NCI-H345 (cell line): ENCODE data around the gene AOC3.
"Not testable (repeated sequence)": the region's sequence is repeated elsewhere in the genome, so short reads cannot be mapped to it uniquely, and the experiment has no call there.

Experiments used
- DNase-seq: peaks from one replicate; lab custom pipeline; 2025; lab: John Stamatoyannopoulos, UW

AOC3 gene

GRCh38 chr17:42844761-42845555 lies 6.0 kb upstream of the AOC3 start:
- DNase-seq = no peak

DNA sequence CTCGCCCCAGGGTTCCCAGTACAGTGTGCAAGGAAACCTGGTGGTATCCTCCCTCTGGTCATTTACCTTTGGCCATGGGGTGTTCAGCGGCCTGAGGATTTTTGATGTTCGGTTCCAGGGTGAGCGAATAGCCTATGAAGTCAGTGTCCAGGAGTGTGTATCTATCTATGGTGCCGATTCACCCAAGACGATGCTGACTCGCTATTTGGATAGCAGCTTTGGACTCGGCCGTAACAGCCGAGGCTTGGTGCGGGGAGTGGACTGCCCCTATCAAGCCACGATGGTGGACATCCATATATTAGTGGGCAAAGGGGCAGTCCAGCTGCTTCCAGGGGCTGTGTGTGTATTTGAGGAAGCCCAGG lies 5.5 kb upstream of the AOC3 start:
- no peak for DNase-seq

DNA sequence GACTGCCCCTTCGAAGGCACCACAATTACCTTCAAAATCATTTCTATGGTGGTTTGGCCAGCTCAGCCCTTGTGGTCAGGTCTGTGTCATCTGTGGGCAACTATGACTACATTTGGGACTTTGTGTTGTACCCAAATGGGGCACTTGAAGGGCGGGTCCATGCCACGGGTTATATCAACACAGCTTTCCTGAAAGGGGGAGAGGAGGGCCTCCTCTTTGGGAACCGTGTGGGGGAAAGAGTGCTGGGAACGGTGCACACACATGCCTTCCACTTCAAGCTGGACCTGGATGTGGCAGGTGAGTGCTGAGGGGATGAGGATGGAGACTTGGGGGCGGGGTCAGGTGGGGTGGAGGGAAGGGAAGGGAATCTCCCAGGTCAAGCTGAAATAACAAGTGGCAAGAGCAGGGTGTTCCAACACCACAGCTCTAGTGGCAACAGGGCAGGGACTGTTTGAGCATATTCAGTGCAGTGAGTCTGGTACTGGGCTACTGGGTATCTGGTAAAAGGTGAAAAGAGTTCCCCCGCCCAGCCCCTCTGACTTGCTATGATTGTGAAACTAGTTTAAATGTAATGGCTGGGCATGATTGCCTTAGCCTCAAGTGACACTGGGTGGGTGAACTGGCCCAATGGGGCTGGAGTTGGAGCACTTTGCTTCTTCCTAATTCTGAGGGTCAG lies 4.9 kb upstream of the AOC3 start:
- DNase-seq = no peak

DNA sequence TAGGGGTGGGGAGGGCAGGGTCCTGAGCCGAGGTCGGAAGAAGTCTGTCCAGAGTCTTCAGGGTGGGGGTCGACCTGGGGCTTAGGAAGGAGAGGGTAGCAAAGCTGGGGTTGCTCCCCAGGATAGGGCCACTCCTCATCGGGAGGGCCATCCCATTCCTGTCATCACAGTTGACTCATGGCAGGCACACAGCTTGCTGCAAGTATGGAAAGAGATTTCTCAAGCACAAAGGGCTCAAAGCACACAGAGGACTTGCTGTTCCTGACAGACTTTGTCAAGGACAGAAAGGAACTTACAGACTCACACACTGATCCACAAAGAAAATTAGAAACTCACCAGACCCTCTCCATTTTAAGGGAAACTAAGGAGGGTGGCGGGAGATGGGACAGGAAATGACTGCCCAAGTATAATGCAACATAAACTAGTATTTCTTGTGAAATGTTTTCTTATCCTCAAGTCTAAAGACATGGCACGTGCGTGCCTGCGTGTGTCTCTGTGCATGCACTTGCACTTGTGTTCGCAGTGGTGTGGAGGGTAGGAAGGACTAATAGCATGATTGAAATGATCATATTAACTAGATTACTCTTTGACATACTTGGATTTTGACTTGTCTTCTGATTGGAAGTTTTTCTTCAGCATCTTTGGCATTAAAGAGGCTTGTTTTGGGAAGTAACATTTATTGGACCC lies 4.3 kb upstream of the AOC3 start:
- DNase-seq = no peak

- DNase-seq = no peak
Measured at GRCh38 chr17:42848093-42848492, 2.9 kb upstream of the AOC3 start.

DNA sequence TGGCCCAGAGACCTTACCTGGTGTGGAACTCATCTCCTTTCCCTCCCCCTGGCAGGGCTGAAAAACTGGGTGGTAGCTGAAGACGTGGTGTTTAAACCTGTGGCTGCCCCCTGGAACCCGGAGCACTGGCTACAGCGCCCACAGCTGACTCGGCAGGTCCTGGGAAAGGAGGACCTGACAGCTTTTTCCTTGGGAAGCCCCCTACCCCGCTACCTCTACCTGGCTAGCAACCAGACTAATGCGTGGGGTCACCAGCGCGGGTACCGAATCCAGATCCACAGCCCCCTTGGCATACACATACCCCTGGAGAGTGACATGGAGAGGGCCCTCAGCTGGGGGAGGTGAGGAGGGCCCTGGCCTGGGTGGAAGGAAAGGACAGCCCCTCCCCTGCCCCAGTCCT lies 2.0 kb upstream of the AOC3 start:
- no peak for DNase-seq

GRCh38 chr17:42849451-42850181 lies 1.4 kb upstream of the AOC3 start:
- no peak for DNase-seq

DNA sequence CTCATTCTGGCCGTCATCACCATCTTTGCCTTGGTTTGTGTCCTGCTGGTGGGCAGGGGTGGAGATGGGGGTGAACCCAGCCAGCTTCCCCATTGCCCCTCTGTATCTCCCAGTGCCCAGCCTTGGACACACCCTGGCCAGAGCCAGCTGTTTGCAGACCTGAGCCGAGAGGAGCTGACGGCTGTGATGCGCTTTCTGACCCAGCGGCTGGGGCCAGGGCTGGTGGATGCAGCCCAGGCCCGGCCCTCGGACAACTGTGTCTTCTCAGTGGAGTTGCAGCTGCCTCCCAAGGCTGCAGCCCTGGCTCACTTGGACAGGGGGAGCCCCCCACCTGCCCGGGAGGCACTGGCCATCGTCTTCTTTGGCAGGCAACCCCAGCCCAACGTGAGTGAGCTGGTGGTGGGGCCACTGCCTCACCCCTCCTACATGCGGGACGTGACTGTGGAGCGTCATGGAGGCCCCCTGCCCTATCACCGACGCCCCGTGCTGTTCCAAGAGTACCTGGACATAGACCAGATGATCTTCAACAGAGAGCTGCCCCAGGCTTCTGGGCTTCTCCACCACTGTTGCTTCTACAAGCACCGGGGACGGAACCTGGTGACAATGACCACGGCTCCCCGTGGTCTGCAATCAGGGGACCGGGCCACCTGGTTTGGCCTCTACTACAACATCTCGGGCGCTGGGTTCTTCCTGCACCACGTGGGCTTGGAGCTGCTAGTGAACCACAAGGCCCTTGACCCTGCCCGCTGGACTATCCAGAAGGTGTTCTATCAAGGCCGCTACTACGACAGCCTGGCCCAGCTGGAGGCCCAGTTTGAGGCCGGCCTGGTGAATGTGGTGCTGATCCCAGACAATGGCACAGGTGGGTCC lies 607 bp downstream of the AOC3 start:
- DNase-seq = not testable (repeated sequence)

DNA sequence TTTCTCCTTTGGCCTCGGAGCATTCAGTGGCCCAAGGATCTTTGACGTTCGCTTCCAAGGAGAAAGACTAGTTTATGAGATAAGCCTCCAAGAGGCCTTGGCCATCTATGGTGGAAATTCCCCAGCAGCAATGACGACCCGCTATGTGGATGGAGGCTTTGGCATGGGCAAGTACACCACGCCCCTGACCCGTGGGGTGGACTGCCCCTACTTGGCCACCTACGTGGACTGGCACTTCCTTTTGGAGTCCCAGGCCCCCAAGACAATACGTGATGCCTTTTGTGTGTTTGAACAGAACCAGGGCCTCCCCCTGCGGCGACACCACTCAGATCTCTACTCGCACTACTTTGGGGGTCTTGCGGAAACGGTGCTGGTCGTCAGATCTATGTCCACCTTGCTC lies 1.4 kb downstream of the AOC3 start:
- DNase-seq = no peak

DNA sequence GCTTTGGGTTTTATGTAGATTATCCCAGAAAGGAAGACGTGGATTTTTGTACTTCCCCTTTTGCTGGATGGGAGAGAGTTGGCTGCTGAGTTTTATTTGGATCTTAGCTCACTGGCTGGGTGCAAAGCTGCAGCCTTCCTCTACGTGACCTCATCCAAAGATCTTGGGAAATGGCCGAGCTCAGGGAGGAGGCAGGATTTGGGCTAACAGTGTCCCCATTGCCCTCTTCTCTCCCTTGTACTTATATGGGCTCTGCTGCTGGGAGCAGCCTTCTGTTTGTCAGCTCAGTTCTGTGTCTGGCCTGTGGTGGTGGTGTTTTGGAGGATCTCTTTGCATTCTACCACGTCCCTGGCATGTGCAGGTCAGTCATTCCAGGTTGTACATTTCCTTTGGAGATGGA lies 2.0 kb downstream of the AOC3 start:
- DNase-seq = no peak

GRCh38 chr17:42853597-42853967 lies 2.6 kb downstream of the AOC3 start:
- no peak for DNase-seq

DNA sequence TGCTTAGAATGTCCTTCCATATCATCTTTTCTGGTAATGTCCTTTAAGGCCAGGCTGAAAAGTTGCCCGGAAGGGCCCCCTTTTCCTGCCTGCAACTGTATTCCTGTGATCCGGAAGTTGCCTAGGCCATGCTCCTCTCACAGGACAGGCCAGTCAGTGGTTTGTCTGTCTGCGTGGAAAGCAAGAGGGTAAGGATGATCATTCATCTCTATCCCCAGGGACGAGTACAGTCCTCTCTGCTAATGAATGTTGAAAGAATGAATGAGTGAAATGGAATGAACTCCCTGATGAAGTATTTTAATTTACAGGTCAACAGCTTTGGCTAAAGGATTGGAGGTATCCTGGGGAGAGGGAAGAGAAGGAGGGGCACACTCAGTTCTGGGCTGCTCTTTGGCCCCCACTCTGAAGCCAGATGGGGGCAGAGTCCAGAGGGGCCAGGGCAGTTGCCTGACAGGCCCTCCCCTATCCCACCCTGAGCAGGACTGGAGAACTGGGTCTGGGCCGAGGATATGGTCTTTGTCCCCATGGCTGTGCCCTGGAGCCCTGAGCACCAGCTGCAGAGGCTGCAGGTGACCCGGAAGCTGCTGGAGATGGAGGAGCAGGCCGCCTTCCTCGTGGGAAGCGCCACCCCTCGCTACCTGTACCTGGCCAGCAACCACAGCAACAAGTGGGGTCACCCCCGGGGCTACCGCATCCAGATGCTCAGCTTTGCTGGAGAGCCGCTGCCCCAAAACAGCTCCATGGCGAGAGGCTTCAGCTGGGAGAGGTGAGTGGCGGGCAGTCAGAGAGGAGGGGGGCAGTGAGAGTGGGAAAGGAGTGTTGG lies 3.2 kb downstream of the AOC3 start:
- DNase-seq = no peak

DNA sequence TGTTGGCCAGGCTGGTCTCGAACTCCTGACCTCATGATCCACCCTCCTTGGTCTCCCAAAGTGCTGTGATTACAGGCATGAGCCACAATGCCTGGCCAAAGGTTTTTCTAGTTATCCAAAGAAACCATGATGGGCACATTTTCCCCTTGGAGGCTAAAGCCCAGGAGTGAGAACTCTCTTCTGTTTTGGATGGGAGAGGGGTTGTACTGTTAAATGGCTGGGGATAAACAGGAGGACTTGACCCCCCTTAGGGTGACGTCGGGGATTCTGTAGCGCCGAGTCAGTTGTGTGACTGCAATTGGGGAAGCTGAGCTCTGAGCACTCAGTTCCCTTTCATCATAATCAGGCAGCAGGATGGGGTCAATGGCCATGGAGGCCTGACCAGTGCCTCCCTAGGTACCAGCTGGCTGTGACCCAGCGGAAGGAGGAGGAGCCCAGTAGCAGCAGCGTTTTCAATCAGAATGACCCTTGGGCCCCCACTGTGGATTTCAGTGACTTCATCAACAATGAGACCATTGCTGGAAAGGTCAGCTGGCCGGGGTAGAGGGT lies 4.1 kb downstream of the AOC3 start:
- no peak for DNase-seq

GRCh38 chr17:42856093-42856492 lies 5.1 kb downstream of the AOC3 start:
- DNase-seq = not testable (repeated sequence)

GRCh38 chr17:42856516-42856915 lies 5.5 kb downstream of the AOC3 start:
- DNase-seq = not testable (repeated sequence)

- DNase-seq = no peak
Measured at GRCh38 chr17:42857389-42857788, 6.4 kb downstream of the AOC3 start.

DNA sequence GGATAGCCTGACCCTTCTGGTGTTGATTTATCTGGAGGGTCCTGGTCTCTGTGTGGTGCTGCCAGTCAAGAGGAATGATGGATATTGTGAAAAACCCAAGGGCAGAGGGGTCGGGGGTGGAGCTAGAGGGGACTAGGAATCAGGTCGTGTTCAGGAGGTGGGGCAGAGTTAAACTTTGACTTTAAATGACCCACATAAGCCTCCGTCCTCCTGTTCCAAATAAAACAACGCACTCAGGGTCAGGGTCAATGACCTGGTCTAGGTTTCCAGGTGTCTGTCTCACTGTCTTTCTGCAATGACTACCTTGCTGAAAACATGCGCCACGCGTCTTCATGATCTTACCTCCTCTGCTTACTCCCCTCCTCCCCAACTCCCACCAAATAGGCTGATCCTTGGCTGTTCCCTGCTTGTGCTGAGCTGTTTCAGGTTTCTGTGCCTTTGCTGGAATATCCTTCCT lies 14.7 kb downstream of the AOC3 start:
- no peak for DNase-seq

GRCh38 chr17:42866216-42866615 lies 15.2 kb downstream of the AOC3 start:
- no peak for DNase-seq

GRCh38 chr17:42866631-42867575 lies 15.9 kb downstream of the AOC3 start:
- DNase-seq = no peak
